ENCODE measurements around the gene ACY1.

- no peak for TF ChIP-seq CTCF (IDR thresholded peaks at IDR 0.05)
- TF ChIP-seq POLR2A (IDR thresholded peaks at IDR 0.05), result no peak
These were observed 3.1 kb upstream of the ACY1 start for GRCh38 chr3:51980253-51980652.
